Breast epithelium (tissue), 3 donors: ENCODE data around the gene BRIX1.

ENCODE experiments used
- CTCF ChIP-seq, 3 donors: fragments of 450-650 bp; IDR thresholded peaks; one replicate each; pipeline ENCODE4 v1.5.1; 2016 to 2017; ENCODE audit warnings: antibody characterized with exemption in 3 of 3, mild to moderate bottlenecking in 3 of 3, moderate library complexity in 3 of 3
- POLR2A ChIP-seq: fragments of 450-650 bp; IDR thresholded peaks from one replicate; pipeline ENCODE4 v1.6.1; 2016; ENCODE audit warnings: antibody characterized with exemption, mild to moderate bottlenecking, moderate library complexity
- POLR2AphosphoS5 ChIP-seq, 3 donors: sonication (generic); formaldehyde crosslinking; IDR thresholded peaks; one replicate each; pipeline ENCODE4 v1.6.1; 2017; ENCODE audit warnings: antibody characterized with exemption in 3 of 3

DNA sequence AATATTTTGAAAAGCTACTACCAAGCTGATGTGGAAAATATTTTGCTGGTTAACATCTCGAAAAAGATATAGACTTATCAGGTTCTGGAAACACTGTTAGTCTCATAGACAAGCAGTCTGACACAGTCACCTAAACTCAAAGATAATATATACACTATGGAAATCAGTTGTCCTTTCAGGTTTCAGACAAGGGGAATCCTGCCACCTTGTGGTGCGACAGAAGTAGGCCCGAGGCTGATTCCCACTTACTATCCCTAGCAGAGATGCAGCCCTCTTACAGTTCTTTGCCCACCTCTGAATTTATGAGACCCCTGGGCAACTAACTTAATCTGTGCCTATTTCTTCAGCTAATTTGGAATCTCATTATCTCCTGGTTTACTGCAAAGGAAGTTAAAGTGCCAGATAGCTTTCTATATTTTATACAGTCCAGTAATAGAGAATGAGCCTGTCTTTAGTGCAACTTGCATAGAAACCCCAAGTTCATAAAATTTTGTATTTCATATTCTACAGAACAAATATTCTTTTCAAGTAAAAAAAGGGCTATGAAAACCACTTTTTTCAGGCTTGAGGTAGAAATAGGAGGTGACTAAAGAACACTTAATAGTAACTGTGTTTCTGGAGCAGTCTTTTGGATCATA lies 17.1 kb upstream of the BRIX1 start:
- TF ChIP-seq CTCF (IDR thresholded peaks at IDR 0.05) = peak; percentile 74 to 86 (median 75)
- TF ChIP-seq POLR2A = no peak
- no peak for TF ChIP-seq POLR2AphosphoS5 (IDR thresholded peaks at IDR 0.05)
